ENCODE data around the gene ZC3H14.
"Not testable (repeated sequence)": the region's sequence is repeated elsewhere in the genome, so short reads cannot be mapped to it uniquely, and the experiment has no call there.

The ZC3H14 gene

GRCh38 chr14:88562831-88563686 lies at the start of gene ZC3H14:
TSS of gene ZC3H14 (plus strand) at chr14:88563037. CDS start at chr14:88563134, 97 bp downstream.
- DNase-seq = peak; percentile 56

- no peak for DNase-seq
These were observed 47.2 kb upstream of the ZC3H14 start for GRCh38 chr14:88515499-88516221.

GRCh38 chr14:88516861-88517357 lies 45.9 kb upstream of the ZC3H14 start:
- DNase-seq = no peak

GRCh38 chr14:88518592-88519512 lies 44.0 kb upstream of the ZC3H14 start:
- DNase-seq = no peak

GRCh38 chr14:88519907-88520306 lies 42.9 kb upstream of the ZC3H14 start:
- DNase-seq = no peak

- DNase-seq = no peak
These were observed 41.0 kb upstream of the ZC3H14 start for GRCh38 chr14:88521818-88522217.

- DNase-seq = no peak
These were observed 40.4 kb upstream of the ZC3H14 start for GRCh38 chr14:88522393-88522792.

GRCh38 chr14:88529889-88530288 lies 32.9 kb upstream of the ZC3H14 start:
- DNase-seq = not testable (repeated sequence)

- no peak for DNase-seq
These were observed 29.7 kb upstream of the ZC3H14 start for GRCh38 chr14:88533064-88533602.

- peak; percentile 0 for DNase-seq
These were observed 27.7 kb upstream of the ZC3H14 start for GRCh38 chr14:88535149-88535548.

GRCh38 chr14:88535813-88536212 lies 27.0 kb upstream of the ZC3H14 start:
- no peak for DNase-seq

- no peak for DNase-seq
These were observed 21.5 kb upstream of the ZC3H14 start for GRCh38 chr14:88541324-88541723.

- DNase-seq = no peak
These were observed 19.7 kb upstream of the ZC3H14 start for GRCh38 chr14:88542857-88543795.

GRCh38 chr14:88545256-88545655 lies 17.6 kb upstream of the ZC3H14 start:
- no peak for DNase-seq

- DNase-seq = no peak
These were observed 16.0 kb upstream of the ZC3H14 start for GRCh38 chr14:88546621-88547385.

GRCh38 chr14:88547386-88547780 lies 15.5 kb upstream of the ZC3H14 start:
- DNase-seq = no peak

GRCh38 chr14:88550078-88550477 lies 12.8 kb upstream of the ZC3H14 start:
- no peak for DNase-seq

GRCh38 chr14:88551094-88551870 lies 11.6 kb upstream of the ZC3H14 start:
- DNase-seq = no peak

GRCh38 chr14:88551980-88552431 lies 10.8 kb upstream of the ZC3H14 start:
- no peak for DNase-seq

GRCh38 chr14:88552876-88553275 lies 10.0 kb upstream of the ZC3H14 start:
- no peak for DNase-seq
